T47D (cell line): ENCODE data around the gene DARS1.

Experiments used
- DNase-seq, 2 experiments: peaks; one replicate each; pipeline versions ENCODE4 v3.0.0 to v3.0.0-alpha.2; 2011 to 2012; ENCODE audit warnings: low read depth in 1 of 2, low spot score in 1 of 2
- JUND ChIP-seq: IDR thresholded peaks from 2 replicates; pipeline ENCODE4 v1.6.1; 2012; ENCODE audit warnings: low read depth
- in situ Hi-C: cut with HindIII; loops from 2 replicates; pipeline ENCODE4 v1.10.0; 2016; ENCODE audit warnings: low sequenced_read_pairs, low pct_unique_long_range_greater_than_20kb

The DARS1 gene

GRCh38 chr2:135875491-135876065 lies 109.8 kb downstream of the DARS1 start:
- peak; percentile 10 to 52 for DNase-seq
- no peak for TF ChIP-seq JUND
- in situ Hi-C loops = no loop called here

DNA sequence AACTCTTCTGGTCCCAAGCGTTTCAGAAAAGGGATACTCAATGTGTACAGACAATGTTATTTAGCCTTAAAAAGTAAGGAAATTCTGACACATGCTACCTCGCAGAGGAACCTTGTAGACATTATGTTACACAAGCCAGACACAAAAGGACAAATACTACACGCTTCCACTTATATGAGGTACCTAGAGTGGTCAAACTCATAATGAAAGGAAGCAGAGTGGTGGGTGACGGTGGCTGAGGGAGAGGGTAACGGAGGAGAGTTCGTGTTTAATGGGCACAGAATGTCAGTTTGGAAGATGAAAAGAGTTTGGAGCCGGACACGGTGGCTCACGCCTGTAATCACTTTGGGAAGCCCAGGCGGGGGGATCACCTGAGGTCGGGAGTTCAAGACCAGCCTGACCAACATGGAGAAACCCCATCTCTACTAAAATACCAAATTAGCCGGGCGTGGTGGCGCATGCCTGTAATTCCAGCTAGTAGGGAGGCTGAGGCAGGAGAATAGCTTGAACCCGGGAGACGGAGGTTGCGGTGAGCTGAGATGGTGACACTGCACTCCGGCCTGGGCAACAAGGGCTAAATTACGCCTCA lies 110.6 kb downstream of the DARS1 start:
- TF ChIP-seq JUND = no peak
- DNase-seq = no peak
- in situ Hi-C loops = no loop called here

- in situ Hi-C loops = no loop called here
- TF ChIP-seq JUND = no peak
Measured at GRCh38 chr2:135870571-135870970, 114.9 kb downstream of the DARS1 start.

GRCh38 chr2:135863233-135863632 lies 122.2 kb downstream of the DARS1 start:
- in situ Hi-C loops = no loop called here
- no peak for TF ChIP-seq JUND
- DNase-seq = no peak

More at GRCh38 chr2:135870571-135870970, 114.9 kb downstream of the DARS1 start:
- DNase-seq = no peak

DNA sequence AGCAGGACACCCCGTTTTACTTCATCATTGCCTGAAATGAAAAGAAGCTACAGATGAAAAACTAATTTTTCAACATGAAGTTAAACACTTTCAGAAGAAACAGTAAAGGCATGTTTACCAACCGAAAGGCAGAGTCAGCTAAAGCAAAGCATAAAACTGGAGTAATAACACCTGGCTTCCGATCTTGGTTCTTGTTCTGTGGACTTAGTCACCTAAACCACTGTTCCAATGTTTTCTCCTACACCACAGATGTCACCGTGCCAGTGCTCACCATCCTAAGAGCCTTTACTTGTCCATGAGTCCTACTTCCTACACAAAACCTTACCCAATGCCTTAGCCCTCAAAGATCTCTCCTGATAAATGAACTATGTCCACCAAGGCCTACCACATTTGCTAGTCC lies 122.7 kb downstream of the DARS1 start:
- no peak for TF ChIP-seq JUND
- DNase-seq = no peak
- in situ Hi-C loops = no loop called here
